ENCODE measurements around the gene OR10H1.
"Not testable (repeated sequence)": the region's sequence is repeated elsewhere in the genome, so short reads cannot be mapped to it uniquely, and the experiment has no call there.

OR10H1 gene

DNA sequence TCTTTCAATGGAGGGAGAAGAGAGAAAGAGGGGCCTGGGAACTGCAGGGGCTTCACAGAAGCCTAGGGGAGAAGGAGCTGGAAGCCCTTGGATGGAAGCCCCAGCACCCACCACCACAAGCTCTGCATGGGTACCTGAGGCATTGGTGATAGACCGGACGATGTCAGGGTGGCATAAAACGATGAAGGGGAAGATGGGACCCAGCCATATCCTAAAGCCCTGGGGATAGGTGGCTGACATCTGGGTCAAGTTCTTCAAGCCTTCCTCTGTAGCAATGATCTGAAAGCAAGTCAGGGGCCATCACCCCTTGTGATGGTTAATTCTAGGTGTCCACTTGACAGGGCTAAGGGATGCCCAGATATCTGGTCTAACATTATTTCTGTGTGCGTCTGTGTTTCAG is 39.2 kb downstream of the OR10H1 start:
- TF ChIP-seq, protein P1, sequence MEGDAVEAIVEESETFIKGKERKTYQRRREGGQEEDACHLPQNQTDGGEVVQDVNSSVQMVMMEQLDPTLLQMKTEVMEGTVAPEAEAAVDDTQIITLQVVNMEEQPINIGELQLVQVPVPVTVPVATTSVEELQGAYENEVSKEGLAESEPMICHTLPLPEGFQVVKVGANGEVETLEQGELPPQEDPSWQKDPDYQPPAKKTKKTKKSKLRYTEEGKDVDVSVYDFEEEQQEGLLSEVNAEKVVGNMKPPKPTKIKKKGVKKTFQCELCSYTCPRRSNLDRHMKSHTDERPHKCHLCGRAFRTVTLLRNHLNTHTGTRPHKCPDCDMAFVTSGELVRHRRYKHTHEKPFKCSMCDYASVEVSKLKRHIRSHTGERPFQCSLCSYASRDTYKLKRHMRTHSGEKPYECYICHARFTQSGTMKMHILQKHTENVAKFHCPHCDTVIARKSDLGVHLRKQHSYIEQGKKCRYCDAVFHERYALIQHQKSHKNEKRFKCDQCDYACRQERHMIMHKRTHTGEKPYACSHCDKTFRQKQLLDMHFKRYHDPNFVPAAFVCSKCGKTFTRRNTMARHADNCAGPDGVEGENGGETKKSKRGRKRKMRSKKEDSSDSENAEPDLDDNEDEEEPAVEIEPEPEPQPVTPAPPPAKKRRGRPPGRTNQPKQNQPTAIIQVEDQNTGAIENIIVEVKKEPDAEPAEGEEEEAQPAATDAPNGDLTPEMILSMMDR (IDR thresholded peaks at IDR 0.05; ENCODE audit: low read depth, low read length, poor library complexity, severe bottlenecking) = no peak
- TF ChIP-seq EZH2phosphoT487 (IDR thresholded peaks at IDR 0.05; ENCODE audit: borderline replicate concordance, low read length) = no peak
- Histone ChIP-seq H3K36me3 (ENCODE audit: control insufficient read depth, low read length) (no peaks in the 10 kb centered on the region), H3K79me2 (ENCODE audit: control insufficient read depth, low read length) (no peaks in the 10 kb centered on the region), H3K9me2 (replicated peaks; ENCODE audit: control insufficient read depth, low read length) (no peaks in the 10 kb centered on the region), H3K27ac (ENCODE audit: low read depth, low read length) (no peak overlapping the region), H3K4me3 (ENCODE audit: low read length) (no peak overlapping the region), H3K4me2 (ENCODE audit: low read length) (no peak overlapping the region), H3K4me1 (ENCODE audit: control insufficient read depth, low read length) (no peaks in the 10 kb centered on the region), H4K20me1 (ENCODE audit: control insufficient read depth, insufficient read depth, low read depth, low read length) (no peaks in the 10 kb centered on the region), H3F3A (ENCODE audit: control insufficient read depth, insufficient read depth) (no peaks in the 10 kb centered on the region), H3K27me3 (ENCODE audit: control insufficient read depth, low read length) (no peaks in the 10 kb centered on the region), H3K9me3 (ENCODE audit: control insufficient read depth, insufficient read depth, low read length) (no peaks in the 10 kb centered on the region)

DNA sequence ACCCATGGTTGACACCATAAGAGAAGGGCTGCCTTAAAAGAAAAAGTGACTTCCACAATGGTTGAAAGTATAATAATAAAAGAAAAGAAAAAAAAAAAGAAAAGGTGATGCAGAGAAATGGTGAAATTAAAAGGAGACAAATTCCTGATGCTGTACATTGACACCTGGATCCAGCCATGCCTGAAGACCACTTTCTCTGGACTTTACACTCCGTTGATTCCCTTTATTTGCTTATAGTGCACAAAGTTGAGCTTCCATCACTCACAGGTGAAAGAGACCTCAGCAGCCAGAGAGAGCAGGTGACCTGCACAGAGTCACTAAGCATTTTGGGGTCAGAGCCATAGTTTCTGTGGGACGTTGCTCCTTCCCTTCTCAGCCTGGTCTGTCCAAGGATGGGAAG is 40.2 kb downstream of the OR10H1 start:
- Histone ChIP-seq H4K20me1 (ENCODE audit: control insufficient read depth, insufficient read depth, low read depth, low read length) (no peaks in the 10 kb centered on the region), H3K4me3 (ENCODE audit: low read length) (no peak overlapping the region), H3F3A (ENCODE audit: control insufficient read depth, insufficient read depth) (no peaks in the 10 kb centered on the region), H3K4me1 (ENCODE audit: control insufficient read depth, low read length) (no peaks in the 10 kb centered on the region), H3K9me3 (ENCODE audit: control insufficient read depth, insufficient read depth, low read length) (no peaks in the 10 kb centered on the region), H3K27ac (ENCODE audit: low read depth, low read length) (no peak overlapping the region), H3K36me3 (ENCODE audit: control insufficient read depth, low read length) (no peaks in the 10 kb centered on the region), H3K27me3 (ENCODE audit: control insufficient read depth, low read length) (no peaks in the 10 kb centered on the region), H3K9me2 (replicated peaks; ENCODE audit: control insufficient read depth, low read length) (no peaks in the 10 kb centered on the region), H3K79me2 (ENCODE audit: control insufficient read depth, low read length) (no peaks in the 10 kb centered on the region), H3K4me2 (ENCODE audit: low read length) (no peak overlapping the region)
- TF ChIP-seq, protein P1 (IDR thresholded peaks at IDR 0.05; ENCODE audit: low read depth, low read length, poor library complexity, severe bottlenecking) = no peak
- no peak for TF ChIP-seq EZH2phosphoT487 (IDR thresholded peaks at IDR 0.05; ENCODE audit: borderline replicate concordance, low read length)

DNA sequence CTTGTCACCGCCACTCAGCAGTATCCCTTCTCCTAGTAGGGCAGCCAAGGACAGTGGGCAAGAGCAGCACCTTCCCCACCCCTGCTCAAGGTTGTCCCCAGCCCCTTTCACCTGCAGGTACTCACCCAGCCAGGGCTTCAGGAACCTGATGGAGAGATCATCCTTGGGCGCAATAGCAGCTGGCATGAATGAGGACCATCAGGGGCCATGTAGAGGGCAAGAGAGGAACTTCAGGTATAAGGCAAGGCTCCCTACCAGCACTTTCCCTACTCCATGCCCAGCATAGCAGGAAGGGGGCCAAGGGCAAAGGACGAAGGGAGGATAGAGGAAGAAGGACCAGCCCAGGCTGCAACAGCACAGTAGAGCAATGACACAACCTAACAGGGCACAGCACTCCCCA is 41.3 kb downstream of the OR10H1 start:
- H3K27ac ChIP-seq (ENCODE audit: low read depth, low read length); H3K9me2 ChIP-seq (replicated peaks; ENCODE audit: control insufficient read depth, low read length); H3K4me2 ChIP-seq (ENCODE audit: low read length); H3F3A ChIP-seq (ENCODE audit: control insufficient read depth, insufficient read depth); H4K20me1 ChIP-seq (ENCODE audit: control insufficient read depth, insufficient read depth, low read depth, low read length); H3K4me1 ChIP-seq (ENCODE audit: control insufficient read depth, low read length); H3K4me3 ChIP-seq (ENCODE audit: low read length); H3K27me3 ChIP-seq (ENCODE audit: control insufficient read depth, low read length); H3K9me3 ChIP-seq (ENCODE audit: control insufficient read depth, insufficient read depth, low read length); H3K36me3 ChIP-seq (ENCODE audit: control insufficient read depth, low read length); H3K79me2 ChIP-seq (ENCODE audit: control insufficient read depth, low read length): not testable (repeated sequence)

- H3K4me3 ChIP-seq (ENCODE audit: low read length) = no peak overlapping the region
- H4K20me1 ChIP-seq (ENCODE audit: control insufficient read depth, insufficient read depth, low read depth, low read length) = no peaks in the 10 kb centered on the region
- H3K9me2 ChIP-seq (replicated peaks; ENCODE audit: control insufficient read depth, low read length) = no peaks in the 10 kb centered on the region
- H3K27me3 ChIP-seq (ENCODE audit: control insufficient read depth, low read length) = no peaks in the 10 kb centered on the region
- no peaks in the 10 kb centered on the region for H3K4me1 ChIP-seq (ENCODE audit: control insufficient read depth, low read length)
- no peaks in the 10 kb centered on the region for H3F3A ChIP-seq (ENCODE audit: control insufficient read depth, insufficient read depth)
- no peaks in the 10 kb centered on the region for H3K79me2 ChIP-seq (ENCODE audit: control insufficient read depth, low read length)
- H3K36me3 ChIP-seq (ENCODE audit: control insufficient read depth, low read length) = no peaks in the 10 kb centered on the region
- no peak overlapping the region for H3K4me2 ChIP-seq (ENCODE audit: low read length)
- H3K9me3 ChIP-seq (ENCODE audit: control insufficient read depth, insufficient read depth, low read length) = no peaks in the 10 kb centered on the region
- H3K27ac ChIP-seq (ENCODE audit: low read depth, low read length) = no peak overlapping the region
- TF ChIP-seq EZH2phosphoT487 (IDR thresholded peaks at IDR 0.05; ENCODE audit: borderline replicate concordance, low read length) = no peak
Measured at GRCh38 chr19:15769586-15769985, 45.9 kb downstream of the OR10H1 start.
